ENCODE results near the gene RPS21. TPM values are rescaled to one million over a fixed set of nuclear protein-coding genes. Genes with fewer than 3 reads are reported as not detected.

Gene RPS21
- total RNA-seq, 1 experiment from 2014 or later, result 2,488 TPM

DNA sequence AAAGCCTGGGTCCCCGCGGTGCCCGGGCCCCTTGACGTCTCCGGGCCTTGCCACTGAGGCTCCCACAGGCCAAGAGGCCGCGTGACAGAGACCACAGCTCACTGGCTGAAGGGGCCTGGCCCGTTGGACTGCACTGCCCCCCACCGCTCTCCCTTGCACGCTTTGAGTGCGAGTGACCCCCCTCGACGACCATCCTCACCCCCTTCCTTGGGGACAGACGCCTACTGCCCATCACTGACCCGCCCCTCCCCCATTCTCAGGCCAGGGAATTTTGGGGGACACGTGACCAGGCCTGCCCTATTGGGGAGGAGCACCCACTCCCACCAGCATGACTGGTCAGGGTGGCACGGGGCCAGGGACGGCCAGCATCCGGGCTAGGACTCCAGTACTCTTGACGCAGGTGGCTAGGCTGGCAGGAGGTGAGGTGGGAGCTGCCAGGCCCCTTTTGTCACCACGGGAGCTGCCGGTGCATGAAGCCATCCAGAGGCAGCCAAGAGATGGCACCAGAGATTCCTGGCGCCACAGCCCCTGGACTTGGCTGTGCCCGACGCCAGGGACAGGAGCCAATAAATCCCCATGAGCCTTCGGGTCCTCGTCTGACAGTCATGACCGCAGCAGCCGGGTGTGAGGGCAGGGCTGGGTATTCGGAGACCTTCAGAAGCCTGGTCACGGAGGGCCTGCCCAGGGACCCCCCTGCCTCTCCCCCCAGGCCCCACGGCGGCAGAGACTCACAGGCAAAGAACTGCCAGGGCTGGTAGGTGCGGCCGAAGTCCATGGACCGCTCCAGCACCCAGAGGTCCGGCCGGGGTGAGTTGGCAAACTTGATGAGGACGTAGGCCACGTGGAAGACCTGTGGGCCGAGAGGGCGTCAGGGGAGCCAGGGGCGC is 34.3 kb upstream of the RPS21 start:
- no peak overlapping the region for H3K9ac ChIP-seq (ENCODE audit: low read length)
- ChIA-PET POLR2A (no interaction called here), CTCF (no interaction called here), RAD21 (ENCODE audit: low non-redundant PET in 1 of 2, low total read pairs in 2 of 2, uncharacterized antibody in 2 of 2, unreplicated experiment in 2 of 2) (interaction anchor here in 1 of 2 experiments (0.5 kb wide), 1 partner anchor 47 kb away, joined by 8 read pairs; no protein-coding TSS in a partner anchor)
- BruUV-seq (replicated peaks), result no TSS peak
- DNase-seq (ENCODE audit: low read depth, low spot score) (no peak), ATAC-seq (no peak)
- H3K4me2 ChIP-seq (ENCODE audit: low read length), result no peak overlapping the region
- H3K9me2 ChIP-seq (ENCODE audit: insufficient read depth), result no peaks in the 10 kb centered on the region
- no peaks in the 10 kb centered on the region for H3K9me3 ChIP-seq (ENCODE audit: control insufficient read depth in 1 of 2, insufficient read depth in 1 of 2, low read depth in 1 of 2, low read length in 2 of 2)
- TF ChIP-seq CEBPB (IDR thresholded peaks at IDR 0.05; ENCODE audit: low read depth) (no peak), ZNF274 (IDR thresholded peaks at IDR 0.05; ENCODE audit: low read depth, low read length) (no peak), SRF (IDR thresholded peaks at IDR 0.05; ENCODE audit: low read depth) (no peak), JUND (IDR thresholded peaks at IDR 0.05) (no peak), FOSL1 (IDR thresholded peaks at IDR 0.05; ENCODE audit: low read depth) (no peak), POLR2A (IDR thresholded peaks at IDR 0.05; ENCODE audit: borderline replicate concordance, extremely low read depth, insufficient read depth, insufficient read length) (no peak), SIN3A (IDR thresholded peaks at IDR 0.05; ENCODE audit: low read depth) (no peak), EGR1 (IDR thresholded peaks at IDR 0.05; ENCODE audit: low read depth) (no peak), ZFX (IDR thresholded peaks at IDR 0.05) (no peak), SP1 (IDR thresholded peaks at IDR 0.05; ENCODE audit: low read depth) (no peak), TCF7L2 (IDR thresholded peaks at IDR 0.05; ENCODE audit: borderline replicate concordance, extremely low read depth, insufficient read depth, insufficient read length) (no peak), EZH2 (IDR thresholded peaks at IDR 0.05) (no peak)
- TF ChIP-seq, protein P1, sequence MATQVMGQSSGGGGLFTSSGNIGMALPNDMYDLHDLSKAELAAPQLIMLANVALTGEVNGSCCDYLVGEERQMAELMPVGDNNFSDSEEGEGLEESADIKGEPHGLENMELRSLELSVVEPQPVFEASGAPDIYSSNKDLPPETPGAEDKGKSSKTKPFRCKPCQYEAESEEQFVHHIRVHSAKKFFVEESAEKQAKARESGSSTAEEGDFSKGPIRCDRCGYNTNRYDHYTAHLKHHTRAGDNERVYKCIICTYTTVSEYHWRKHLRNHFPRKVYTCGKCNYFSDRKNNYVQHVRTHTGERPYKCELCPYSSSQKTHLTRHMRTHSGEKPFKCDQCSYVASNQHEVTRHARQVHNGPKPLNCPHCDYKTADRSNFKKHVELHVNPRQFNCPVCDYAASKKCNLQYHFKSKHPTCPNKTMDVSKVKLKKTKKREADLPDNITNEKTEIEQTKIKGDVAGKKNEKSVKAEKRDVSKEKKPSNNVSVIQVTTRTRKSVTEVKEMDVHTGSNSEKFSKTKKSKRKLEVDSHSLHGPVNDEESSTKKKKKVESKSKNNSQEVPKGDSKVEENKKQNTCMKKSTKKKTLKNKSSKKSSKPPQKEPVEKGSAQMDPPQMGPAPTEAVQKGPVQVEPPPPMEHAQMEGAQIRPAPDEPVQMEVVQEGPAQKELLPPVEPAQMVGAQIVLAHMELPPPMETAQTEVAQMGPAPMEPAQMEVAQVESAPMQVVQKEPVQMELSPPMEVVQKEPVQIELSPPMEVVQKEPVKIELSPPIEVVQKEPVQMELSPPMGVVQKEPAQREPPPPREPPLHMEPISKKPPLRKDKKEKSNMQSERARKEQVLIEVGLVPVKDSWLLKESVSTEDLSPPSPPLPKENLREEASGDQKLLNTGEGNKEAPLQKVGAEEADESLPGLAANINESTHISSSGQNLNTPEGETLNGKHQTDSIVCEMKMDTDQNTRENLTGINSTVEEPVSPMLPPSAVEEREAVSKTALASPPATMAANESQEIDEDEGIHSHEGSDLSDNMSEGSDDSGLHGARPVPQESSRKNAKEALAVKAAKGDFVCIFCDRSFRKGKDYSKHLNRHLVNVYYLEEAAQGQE (IDR thresholded peaks at IDR 0.05; ENCODE audit: low read depth), result no peak
- TF ChIP-seq, protein P2, sequence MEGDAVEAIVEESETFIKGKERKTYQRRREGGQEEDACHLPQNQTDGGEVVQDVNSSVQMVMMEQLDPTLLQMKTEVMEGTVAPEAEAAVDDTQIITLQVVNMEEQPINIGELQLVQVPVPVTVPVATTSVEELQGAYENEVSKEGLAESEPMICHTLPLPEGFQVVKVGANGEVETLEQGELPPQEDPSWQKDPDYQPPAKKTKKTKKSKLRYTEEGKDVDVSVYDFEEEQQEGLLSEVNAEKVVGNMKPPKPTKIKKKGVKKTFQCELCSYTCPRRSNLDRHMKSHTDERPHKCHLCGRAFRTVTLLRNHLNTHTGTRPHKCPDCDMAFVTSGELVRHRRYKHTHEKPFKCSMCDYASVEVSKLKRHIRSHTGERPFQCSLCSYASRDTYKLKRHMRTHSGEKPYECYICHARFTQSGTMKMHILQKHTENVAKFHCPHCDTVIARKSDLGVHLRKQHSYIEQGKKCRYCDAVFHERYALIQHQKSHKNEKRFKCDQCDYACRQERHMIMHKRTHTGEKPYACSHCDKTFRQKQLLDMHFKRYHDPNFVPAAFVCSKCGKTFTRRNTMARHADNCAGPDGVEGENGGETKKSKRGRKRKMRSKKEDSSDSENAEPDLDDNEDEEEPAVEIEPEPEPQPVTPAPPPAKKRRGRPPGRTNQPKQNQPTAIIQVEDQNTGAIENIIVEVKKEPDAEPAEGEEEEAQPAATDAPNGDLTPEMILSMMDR (IDR thresholded peaks at IDR 0.05 in 2 of 3, conservative IDR thresholded peaks at IDR 0.05 in 1 of 3; ENCODE audit: borderline replicate concordance in 1 of 3, insufficient read depth in 1 of 3, low read depth in 2 of 3, low read length in 2 of 3), result no peak
- TF ChIP-seq, protein P3, sequence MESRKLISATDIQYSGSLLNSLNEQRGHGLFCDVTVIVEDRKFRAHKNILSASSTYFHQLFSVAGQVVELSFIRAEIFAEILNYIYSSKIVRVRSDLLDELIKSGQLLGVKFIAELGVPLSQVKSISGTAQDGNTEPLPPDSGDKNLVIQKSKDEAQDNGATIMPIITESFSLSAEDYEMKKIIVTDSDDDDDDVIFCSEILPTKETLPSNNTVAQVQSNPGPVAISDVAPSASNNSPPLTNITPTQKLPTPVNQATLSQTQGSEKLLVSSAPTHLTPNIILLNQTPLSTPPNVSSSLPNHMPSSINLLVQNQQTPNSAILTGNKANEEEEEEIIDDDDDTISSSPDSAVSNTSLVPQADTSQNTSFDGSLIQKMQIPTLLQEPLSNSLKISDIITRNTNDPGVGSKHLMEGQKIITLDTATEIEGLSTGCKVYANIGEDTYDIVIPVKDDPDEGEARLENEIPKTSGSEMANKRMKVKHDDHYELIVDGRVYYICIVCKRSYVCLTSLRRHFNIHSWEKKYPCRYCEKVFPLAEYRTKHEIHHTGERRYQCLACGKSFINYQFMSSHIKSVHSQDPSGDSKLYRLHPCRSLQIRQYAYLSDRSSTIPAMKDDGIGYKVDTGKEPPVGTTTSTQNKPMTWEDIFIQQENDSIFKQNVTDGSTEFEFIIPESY (IDR thresholded peaks at IDR 0.05; ENCODE audit: extremely low read depth, insufficient replicate concordance, low read length), result no peak
- TF ChIP-seq, protein P4, sequence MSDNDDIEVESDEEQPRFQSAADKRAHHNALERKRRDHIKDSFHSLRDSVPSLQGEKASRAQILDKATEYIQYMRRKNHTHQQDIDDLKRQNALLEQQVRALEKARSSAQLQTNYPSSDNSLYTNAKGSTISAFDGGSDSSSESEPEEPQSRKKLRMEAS (IDR thresholded peaks at IDR 0.05), result no peak
- TF ChIP-seq, protein P5, sequence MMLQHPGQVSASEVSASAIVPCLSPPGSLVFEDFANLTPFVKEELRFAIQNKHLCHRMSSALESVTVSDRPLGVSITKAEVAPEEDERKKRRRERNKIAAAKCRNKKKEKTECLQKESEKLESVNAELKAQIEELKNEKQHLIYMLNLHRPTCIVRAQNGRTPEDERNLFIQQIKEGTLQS (IDR thresholded peaks at IDR 0.05), result no peak
- H3K4me1 ChIP-seq (ENCODE audit: control insufficient read depth in 1 of 2, insufficient read depth in 2 of 2, low read length in 2 of 2), result peaks cover 48 to 73% of the 10 kb centered on the region in 2 experiments
- H3K27me3 ChIP-seq (ENCODE audit: insufficient read depth, low read length), result no peaks in the 10 kb centered on the region
- intact Hi-C loops (cut with micrococcal nuclease), result no loop called here
- H3K36me3 ChIP-seq (ENCODE audit: control insufficient read depth in 1 of 2, insufficient read depth in 2 of 2, low read length in 2 of 2), result peaks cover 3 to 25% of the 10 kb centered on the region in 2 experiments; a peak in 2 of 4 replicates
- peak overlapping the region; percentile 99 for H3K27ac ChIP-seq (ENCODE audit: low read depth, low read length)
- H2AFZ ChIP-seq (ENCODE audit: low read depth, low read length, poor library complexity, severe bottlenecking), result no peak overlapping the region
- no peak overlapping the region for H3K4me3 ChIP-seq (replicated peaks in 1 of 2; ENCODE audit: low read depth in 1 of 2, low read length in 2 of 2)
- no peaks in the 10 kb centered on the region for H4K20me1 ChIP-seq (ENCODE audit: insufficient read depth)
- H3K79me2 ChIP-seq (ENCODE audit: insufficient read depth, low read length), result peaks cover 56% of the 10 kb centered on the region

Measured in HCT116 (cell line).